Panc1 (cell line): ENCODE results near the gene CNTN1. TPM values are rescaled to one million over a fixed set of nuclear protein-coding genes. Genes with fewer than 3 reads are reported as not detected.

Experiments
- ATAC-seq: fragments of 200-7000 bp; cut with Tn5 transposase; 2 replicates; pipeline ENCODE4 v1.9.1; 2020; ENCODE audit warnings: mild to moderate bottlenecking, moderate library complexity
- BruUV-seq: library from RNA; stranded (reverse); fragments of 400-500 nt; replicated peaks from 2 replicates; lab custom pipeline; 2021; lab: Mats Ljungman, UMichigan
- CTCF ChIA-PET: fragments of 300-600 bp; sonication (Branson Sonifier 250); formaldehyde crosslinking; loops from one replicate; lab custom pipeline; 2022; ENCODE audit warnings: antibody characterized with exemption; lab: Charles Lee
- POLR2A ChIA-PET: fragments of 300-600 bp; sonication (Branson Sonifier 250); formaldehyde crosslinking; loops from one replicate; lab custom pipeline; 2022; ENCODE audit warnings: antibody characterized with exemption; lab: Charles Lee
- DNase-seq: peaks from one replicate; pipeline ENCODE4 v3.0.0-alpha.2; 2010; ENCODE audit warnings: low read depth, low spot score
- H3K27ac ChIP-seq: 2 replicates; pipeline ENCODE4 v1.5.1; 2011; ENCODE audit warnings: mild to moderate bottlenecking, low read length, inconsistent platforms
- H3K27me3 ChIP-seq: fragments of 200-500 bp; sonication (Bioruptor generic); 2 replicates; pipeline ENCODE4 v1.6.0; 2014; ENCODE audit warnings: low read length, inconsistent platforms; ENCODE audit not compliant: control insufficient read depth, insufficient read depth
- H3K36me3 ChIP-seq: fragments of 200-500 bp; sonication (Bioruptor generic); 2 replicates; pipeline ENCODE4 v1.5.1; 2014; ENCODE audit warnings: inconsistent platforms, mild to moderate bottlenecking, low read length, moderate library complexity; ENCODE audit not compliant: control insufficient read depth, insufficient read depth
- H3K4me1 ChIP-seq: 2 replicates; pipeline ENCODE4 v1.5.1; 2011; ENCODE audit warnings: inconsistent platforms, mild to moderate bottlenecking, low read length, moderate library complexity; ENCODE audit not compliant: control insufficient read depth, insufficient read depth
- H3K4me3 ChIP-seq, 2 experiments: 2 replicates each; pipeline ENCODE4 v1.5.1; 2011 to 2012; ENCODE audit warnings: low read depth in 2 of 2, low read length in 2 of 2, mild to moderate bottlenecking in 2 of 2, inconsistent platforms in 1 of 2, moderate library complexity in 1 of 2
- H3K9me3 ChIP-seq: fragments of 200-500 bp; sonication (Bioruptor generic); 2 replicates; pipeline ENCODE4 v1.5.1; 2014; ENCODE audit warnings: low read depth, mild to moderate bottlenecking, inconsistent platforms, low read length, moderate library complexity; ENCODE audit not compliant: control insufficient read depth, insufficient read depth
- CTCF ChIP-seq: fragments of 450-650 bp; IDR thresholded peaks from 2 replicates; pipeline ENCODE4 v1.5.1; 2017; ENCODE audit warnings: mild to moderate bottlenecking
- POLR2AphosphoS5 ChIP-seq: IDR thresholded peaks from 2 replicates; pipeline ENCODE4 v1.6.1; 2012; ENCODE audit warnings: mild to moderate bottlenecking, low read depth, low read length, moderate library complexity
- REST ChIP-seq, 2 experiments: IDR thresholded peaks; 2 replicates each; pipeline ENCODE4 v1.6.1; 2011 to 2012; ENCODE audit warnings: low read depth in 2 of 2, control low read depth in 1 of 2, low read length in 1 of 2, mild to moderate bottlenecking in 1 of 2, moderate library complexity in 1 of 2; ENCODE audit not compliant: insufficient read depth in 1 of 2
- SIN3A ChIP-seq: IDR thresholded peaks from 2 replicates; pipeline ENCODE4 v1.6.1; 2012; ENCODE audit warnings: low read depth, mild to moderate bottlenecking, low read length, moderate library complexity, borderline replicate concordance; ENCODE audit not compliant: insufficient read depth
- TCF7L2 ChIP-seq: IDR thresholded peaks from 2 replicates; pipeline ENCODE4 v1.6.1; 2011; ENCODE audit warnings: mild to moderate bottlenecking, low read depth, low read length, inconsistent platforms
- in situ Hi-C: cut with HindIII; loops from 2 replicates; pipeline ENCODE4 v1.10.0; 2016; ENCODE audit warnings: low sequenced_read_pairs, low pct_unique_long_range_greater_than_20kb
- intact Hi-C: fragments of 100-400 bp; cut with micrococcal nuclease; formaldehyde crosslinking; loops from one replicate; pipeline ENCODE4 v1.10.0; 2022; ENCODE audit not compliant: unreplicated experiment
- total RNA-seq: library from RNA; stranded (reverse); gene quantifications from one replicate; pipeline ENCODE4 v1.2.1, GENCODE V29; 2021; ENCODE audit not compliant: unreplicated experiment

CNTN1 gene
- total RNA-seq, 1 experiment from 2014 or later: not detected

GRCh38 chr12:40726366-40726765 is 34.1 kb downstream of the CNTN1 start:
- POLR2A ChIA-PET: no interaction called here
- TF ChIP-seq TCF7L2: no peak
- TF ChIP-seq POLR2AphosphoS5: no peak
- no peak for TF ChIP-seq REST (IDR thresholded peaks at IDR 0.05; ENCODE audit: insufficient read depth in 1 of 2, low read depth in 2 of 2, low read length in 1 of 2)
- no peak for TF ChIP-seq SIN3A
- no peak for TF ChIP-seq CTCF
- no peaks in the 10 kb centered on the region for H3K9me3 ChIP-seq
- no TSS peak for BruUV-seq
- intact Hi-C loops: no loop called here
- no peak overlapping the region for H3K4me3 ChIP-seq
- in situ Hi-C loops: no loop called here
- no peaks in the 10 kb centered on the region for H3K36me3 ChIP-seq
- ATAC-seq: no peak
- no peak for DNase-seq
- H3K27me3 ChIP-seq: no peaks in the 10 kb centered on the region
- H3K4me1 ChIP-seq: no peaks in the 10 kb centered on the region
- CTCF ChIA-PET: no interaction called here
- no peak overlapping the region for H3K27ac ChIP-seq

DNA sequence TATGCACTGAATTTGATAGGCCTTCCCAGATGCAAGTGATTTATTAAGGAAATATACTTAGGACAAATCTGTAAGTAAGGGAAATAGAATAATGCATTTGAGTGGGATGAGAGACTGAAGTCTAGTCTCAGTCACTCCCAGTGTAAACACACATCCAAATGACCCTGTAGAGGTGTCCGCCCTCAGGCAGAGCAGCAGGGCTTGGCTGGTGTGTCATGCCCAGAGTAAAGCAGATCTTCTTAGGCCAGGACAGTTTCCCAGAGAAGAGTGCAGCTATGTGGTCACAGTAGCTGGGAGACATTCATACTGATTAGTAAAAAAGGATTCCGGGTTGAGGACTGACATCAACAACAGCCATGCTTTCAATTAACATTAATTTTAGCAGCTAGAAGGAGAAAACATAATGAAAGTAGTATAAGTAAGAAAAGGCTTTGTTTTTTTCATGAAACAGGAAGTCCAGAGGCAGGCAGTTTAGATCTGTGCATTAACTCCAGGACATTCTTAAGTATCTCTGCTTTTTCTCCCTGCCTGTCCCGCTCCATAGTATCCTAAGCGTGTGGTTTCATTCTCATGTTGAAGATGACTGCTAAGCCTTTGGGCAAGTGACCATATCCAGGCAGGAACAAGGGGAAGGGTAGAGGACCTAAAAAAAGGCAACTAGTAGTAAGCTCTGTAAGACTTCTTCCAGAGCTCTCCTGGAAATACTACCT is 35.7 kb downstream of the CNTN1 start:
- BruUV-seq: no TSS peak
- POLR2A ChIA-PET: interaction anchor here (0.5 kb wide), 1 partner anchor 1199 kb away, joined by 3 read pairs; no protein-coding TSS in a partner anchor
- DNase-seq (no peak), ATAC-seq (no peak)
- H3K4me1 ChIP-seq: no peaks in the 10 kb centered on the region
- in situ Hi-C loops (no loop called here), intact Hi-C loops (no loop called here)
- no peaks in the 10 kb centered on the region for H3K27me3 ChIP-seq
- H3K4me3 ChIP-seq: no peak overlapping the region
- no peak overlapping the region for H3K27ac ChIP-seq
- no peaks in the 10 kb centered on the region for H3K9me3 ChIP-seq
- CTCF ChIA-PET: no interaction called here
- H3K36me3 ChIP-seq: no peaks in the 10 kb centered on the region
- TF ChIP-seq SIN3A (no peak), CTCF (no peak), REST (IDR thresholded peaks at IDR 0.05; ENCODE audit: insufficient read depth in 1 of 2, low read depth in 2 of 2, low read length in 1 of 2) (no peak), TCF7L2 (no peak)
